Measurements from ENCODE around the gene NOS3. TPM values are rescaled to one million over a fixed set of nuclear protein-coding genes. Genes with fewer than 3 reads are reported as not detected.
A peak's percentile ranks its signal among the peaks of the same experiment; 100 is the strongest.

The NOS3 gene
- total and polyA plus RNA-seq, 2 donors (not counting 3 experiments of a cell fraction or from before 2014, with no cell fraction given) = 82.8 to 95.1 TPM

DNA sequence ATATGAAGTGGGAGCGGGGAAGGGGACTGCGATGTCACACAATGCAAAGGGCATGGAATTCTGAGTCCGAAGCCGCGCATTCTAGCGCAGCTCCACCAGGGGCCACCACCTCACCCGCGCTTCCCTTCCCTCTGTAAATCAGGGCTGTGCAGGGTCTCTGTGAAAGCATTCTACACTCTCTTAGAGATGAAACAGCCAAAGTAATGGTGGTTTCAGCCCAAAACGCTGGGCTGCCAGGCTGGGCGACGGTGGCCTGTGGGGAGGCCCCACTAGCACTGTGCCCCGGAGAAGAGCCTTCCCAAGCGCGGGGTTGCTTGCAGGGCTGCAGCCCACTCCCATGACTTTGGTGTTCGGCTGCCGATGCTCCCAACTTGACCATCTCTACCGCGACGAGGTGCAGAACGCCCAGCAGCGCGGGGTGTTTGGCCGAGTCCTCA lies 22.1 kb downstream of the NOS3 start:
- TF ChIP-seq POLR2A (IDR thresholded peaks at IDR 0.05; ENCODE audit: low read depth, low read length) = no peak
- TF ChIP-seq, protein P1, sequence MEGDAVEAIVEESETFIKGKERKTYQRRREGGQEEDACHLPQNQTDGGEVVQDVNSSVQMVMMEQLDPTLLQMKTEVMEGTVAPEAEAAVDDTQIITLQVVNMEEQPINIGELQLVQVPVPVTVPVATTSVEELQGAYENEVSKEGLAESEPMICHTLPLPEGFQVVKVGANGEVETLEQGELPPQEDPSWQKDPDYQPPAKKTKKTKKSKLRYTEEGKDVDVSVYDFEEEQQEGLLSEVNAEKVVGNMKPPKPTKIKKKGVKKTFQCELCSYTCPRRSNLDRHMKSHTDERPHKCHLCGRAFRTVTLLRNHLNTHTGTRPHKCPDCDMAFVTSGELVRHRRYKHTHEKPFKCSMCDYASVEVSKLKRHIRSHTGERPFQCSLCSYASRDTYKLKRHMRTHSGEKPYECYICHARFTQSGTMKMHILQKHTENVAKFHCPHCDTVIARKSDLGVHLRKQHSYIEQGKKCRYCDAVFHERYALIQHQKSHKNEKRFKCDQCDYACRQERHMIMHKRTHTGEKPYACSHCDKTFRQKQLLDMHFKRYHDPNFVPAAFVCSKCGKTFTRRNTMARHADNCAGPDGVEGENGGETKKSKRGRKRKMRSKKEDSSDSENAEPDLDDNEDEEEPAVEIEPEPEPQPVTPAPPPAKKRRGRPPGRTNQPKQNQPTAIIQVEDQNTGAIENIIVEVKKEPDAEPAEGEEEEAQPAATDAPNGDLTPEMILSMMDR (IDR thresholded peaks at IDR 0.05; ENCODE audit: extremely low read depth in 1 of 2, insufficient read depth in 1 of 2, low read depth in 1 of 2, low read length in 2 of 2) = peak; percentile 46 to 58
- DNase-seq (ENCODE audit: low read depth, low spot score) = no peak
- Histone ChIP-seq H3K4me2 (ENCODE audit: insufficient read depth, low read length) (no peak overlapping the region), H3K27me3 (ENCODE audit: control insufficient read depth in 2 of 2, insufficient read depth in 2 of 2, low read length in 2 of 2) (no peaks in the 10 kb centered on the region), H3K4me3 (replicated peaks in 1 of 3; ENCODE audit: insufficient read depth in 1 of 3, low read depth in 1 of 3, low read length in 3 of 3) (no peak overlapping the region), H3K9me3 (replicated peaks; ENCODE audit: control insufficient read depth, insufficient read depth, low read length) (no peaks in the 10 kb centered on the region), H3K4me1 (ENCODE audit: control insufficient read depth, extremely low read depth, insufficient read depth, low read length) (peaks cover 19% of the 10 kb centered on the region), H3K27ac (ENCODE audit: insufficient read depth, low read depth, low read length) (no peak overlapping the region), H3K36me3 (ENCODE audit: control insufficient read depth in 2 of 2, extremely low read depth in 1 of 2, insufficient read depth in 2 of 2, low read length in 2 of 2) (peaks cover 0 to 21% of the 10 kb centered on the region in 2 experiments), H3K79me2 (ENCODE audit: control insufficient read depth, insufficient read depth, low read length) (no peaks in the 10 kb centered on the region), H2AFZ (ENCODE audit: low read depth, low read length) (no peak overlapping the region), H3K9me1 (replicated peaks; ENCODE audit: control insufficient read depth, extremely low read depth, insufficient read depth, low read length) (no peaks in the 10 kb centered on the region), H3K9ac (replicated peaks; ENCODE audit: extremely low read depth, insufficient read depth, low read length) (no peak overlapping the region), H4K20me1 (replicated peaks; ENCODE audit: control insufficient read depth, extremely low read depth, insufficient read depth, low read length) (no peaks in the 10 kb centered on the region)
- intact Hi-C loops (cut with micrococcal nuclease) = loop anchor here (1.0 kb wide), 1 partner anchor 98 kb away; no protein-coding TSS in a partner anchor
- dilution Hi-C loops (cut with MboI; ENCODE audit: extremely low pct_ligation_motif_present, low sequenced_read_pairs) = no loop called here
- FAIRE-seq = peak; percentile 53
- ChIA-PET CTCF (interaction anchor here (0.6 to 9.4 kb wide), 8 partner anchors 7 to 134 kb away, joined by 3 to 107 read pairs (median 11); partner anchors contain the start of genes ATG9B and NOS3), POLR2A (no interaction called here)
- no TSS peak for BruUV-seq (replicated peaks)

DNA sequence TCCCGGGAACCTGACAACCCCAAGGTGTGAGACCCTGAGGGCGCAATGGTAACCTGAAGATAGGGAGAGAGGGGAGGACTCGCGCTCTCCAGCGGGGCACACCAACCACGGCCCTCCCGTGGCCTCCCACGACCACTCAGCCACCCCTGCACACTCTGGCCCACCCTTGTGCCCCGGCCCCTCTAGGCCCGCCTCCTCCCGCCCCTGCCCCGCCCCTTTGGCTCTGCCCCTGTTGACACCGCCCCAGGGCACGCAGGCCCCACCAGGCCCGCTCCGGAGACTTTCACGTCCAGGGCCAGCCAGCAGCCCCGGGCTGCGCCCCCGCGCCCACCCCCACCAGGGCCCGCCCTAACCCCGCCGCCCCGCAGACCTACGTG lies 22.5 kb downstream of the NOS3 start:
- no peak for FAIRE-seq
- no peak overlapping the region for H3K4me3 ChIP-seq (replicated peaks in 1 of 3; ENCODE audit: insufficient read depth in 1 of 3, low read depth in 1 of 3, low read length in 3 of 3)
- intact Hi-C loops (cut with micrococcal nuclease) = no loop called here
- TF ChIP-seq EZH2 (IDR thresholded peaks at IDR 0.05; ENCODE audit: borderline replicate concordance, low read depth, low read length, severe bottlenecking) = no peak
- no peak for TF ChIP-seq FOS (IDR thresholded peaks at IDR 0.05; ENCODE audit: borderline replicate concordance, insufficient read depth, low read length)
- TF ChIP-seq JUN (IDR thresholded peaks at IDR 0.05; ENCODE audit: borderline replicate concordance, insufficient read depth, insufficient read length, low read depth) = no peak
- no peak for TF ChIP-seq MYC (IDR thresholded peaks at IDR 0.05; ENCODE audit: low read depth, low read length)
- TF ChIP-seq POLR2AphosphoS5 (IDR thresholded peaks at IDR 0.05; ENCODE audit: insufficient read depth, low read depth, low read length) = no peak
- TF ChIP-seq, protein P1 (IDR thresholded peaks at IDR 0.05; ENCODE audit: extremely low read depth in 1 of 2, insufficient read depth in 1 of 2, low read depth in 1 of 2, low read length in 2 of 2) = no peak
- TF ChIP-seq, protein P2, sequence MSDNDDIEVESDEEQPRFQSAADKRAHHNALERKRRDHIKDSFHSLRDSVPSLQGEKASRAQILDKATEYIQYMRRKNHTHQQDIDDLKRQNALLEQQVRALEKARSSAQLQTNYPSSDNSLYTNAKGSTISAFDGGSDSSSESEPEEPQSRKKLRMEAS (IDR thresholded peaks at IDR 0.05; ENCODE audit: insufficient read depth, insufficient read length) = no peak
- no peak for TF ChIP-seq GATA2 (IDR thresholded peaks at IDR 0.05; ENCODE audit: insufficient read depth, insufficient read length, low read depth, low read length)
- TF ChIP-seq POLR2A (IDR thresholded peaks at IDR 0.05; ENCODE audit: low read depth, low read length) = no peak
- no peaks in the 10 kb centered on the region for H3K79me2 ChIP-seq (ENCODE audit: control insufficient read depth, insufficient read depth, low read length)
- no peak overlapping the region for H3K27ac ChIP-seq (ENCODE audit: insufficient read depth, low read depth, low read length)
- H2AFZ ChIP-seq (ENCODE audit: low read depth, low read length) = no peak overlapping the region
- CTCF ChIA-PET = interaction anchor here (2.4 to 6.5 kb wide), 4 partner anchors 20 to 115 kb away, joined by 11 to 68 read pairs (median 22); partner anchors contain the start of gene NOS3
- no peak overlapping the region for H3K4me2 ChIP-seq (ENCODE audit: insufficient read depth, low read length)
- H3K9ac ChIP-seq (replicated peaks; ENCODE audit: extremely low read depth, insufficient read depth, low read length) = no peak overlapping the region
- H3K27me3 ChIP-seq (ENCODE audit: control insufficient read depth in 2 of 2, insufficient read depth in 2 of 2, low read length in 2 of 2) = no peaks in the 10 kb centered on the region
- no TSS peak for BruUV-seq (replicated peaks)
- peaks cover 18% of the 10 kb centered on the region for H3K4me1 ChIP-seq (ENCODE audit: control insufficient read depth, extremely low read depth, insufficient read depth, low read length)
- dilution Hi-C loops (cut with MboI; ENCODE audit: extremely low pct_ligation_motif_present, low sequenced_read_pairs) = no loop called here
- no peaks in the 10 kb centered on the region for H4K20me1 ChIP-seq (replicated peaks; ENCODE audit: control insufficient read depth, extremely low read depth, insufficient read depth, low read length)
- DNase-seq (ENCODE audit: low read depth, low spot score) = no peak
- H3K9me1 ChIP-seq (replicated peaks; ENCODE audit: control insufficient read depth, extremely low read depth, insufficient read depth, low read length) = no peaks in the 10 kb centered on the region
- peaks cover 0 to 21% of the 10 kb centered on the region in 2 experiments for H3K36me3 ChIP-seq (ENCODE audit: control insufficient read depth in 2 of 2, extremely low read depth in 1 of 2, insufficient read depth in 2 of 2, low read length in 2 of 2)
- POLR2A ChIA-PET = no interaction called here
- no peaks in the 10 kb centered on the region for H3K9me3 ChIP-seq (replicated peaks; ENCODE audit: control insufficient read depth, insufficient read depth, low read length)
